H9 (cell line): ENCODE measurements around the gene PXN. TPM values are rescaled to one million over a fixed set of nuclear protein-coding genes. Genes with fewer than 3 reads are reported as not detected.
A peak's percentile ranks its signal among the peaks of the same experiment; 100 is the strongest.

Experiments
- DNase-seq: peaks from one replicate; pipeline ENCODE4 v3.0.0-alpha.2; 2017
- H2AFZ ChIP-seq: one replicate; pipeline ENCODE4 v1.6.1; 2013; ENCODE audit warnings: mild to moderate bottlenecking, low read length, control low read depth, moderate library complexity
- H2AK5ac ChIP-seq: 2 replicates; pipeline ENCODE4 v1.6.1; 2013; ENCODE audit warnings: low read length, control low read depth, mixed read lengths; ENCODE audit not compliant: insufficient read length
- H2BK120ac ChIP-seq: one replicate; pipeline ENCODE4 v1.6.1; 2013; ENCODE audit warnings: low read depth, mild to moderate bottlenecking, low read length, control low read depth, inconsistent platforms; ENCODE audit not compliant: poor library complexity, severe bottlenecking
- H2BK12ac ChIP-seq: 2 replicates; pipeline ENCODE4 v1.6.1; 2013; ENCODE audit warnings: low read length, control low read depth, mixed read lengths, low read depth; ENCODE audit not compliant: insufficient read length
- H2BK15ac ChIP-seq: 2 replicates; pipeline ENCODE4 v1.6.1; 2013; ENCODE audit warnings: low read depth, low read length, control low read depth
- H2BK20ac ChIP-seq: one replicate; pipeline ENCODE4 v1.6.1; 2013; ENCODE audit warnings: low read depth, mild to moderate bottlenecking, low read length, control low read depth, inconsistent platforms; ENCODE audit not compliant: poor library complexity, severe bottlenecking
- H2BK5ac ChIP-seq: 2 replicates; pipeline ENCODE4 v1.6.1; 2013; ENCODE audit warnings: low read length, control low read depth, mixed read lengths; ENCODE audit not compliant: insufficient read length
- H3K14ac ChIP-seq: 2 replicates; pipeline ENCODE4 v1.6.1; 2013; ENCODE audit warnings: low read length, control low read depth; ENCODE audit not compliant: insufficient read depth
- H3K18ac ChIP-seq: 2 replicates; pipeline ENCODE4 v1.6.1; 2013; ENCODE audit warnings: low read depth, mild to moderate bottlenecking, mixed read lengths, low read length, control low read depth; ENCODE audit not compliant: insufficient read length
- H3K23ac ChIP-seq: 2 replicates; pipeline ENCODE4 v1.6.1; 2013; ENCODE audit warnings: low read length, control low read depth, mixed read lengths, low read depth; ENCODE audit not compliant: insufficient read length
- H3K23me2 ChIP-seq: 2 replicates; pipeline ENCODE4 v1.6.1; 2013; ENCODE audit warnings: low read depth, mild to moderate bottlenecking, mixed read lengths, low read length, control low read depth; ENCODE audit not compliant: insufficient read length, poor library complexity, severe bottlenecking
- H3K27ac ChIP-seq: 2 replicates; pipeline ENCODE4 v1.5.1; 2013; ENCODE audit warnings: low read length, control low read depth, mixed read lengths, low read depth; ENCODE audit not compliant: insufficient read length
- H3K27me3 ChIP-seq: 2 replicates; pipeline ENCODE4 v1.6.1; 2013; ENCODE audit warnings: low read length, control low read depth, inconsistent platforms; ENCODE audit not compliant: insufficient read depth
- H3K4ac ChIP-seq: 2 replicates; pipeline ENCODE4 v1.6.1; 2013; ENCODE audit warnings: low read depth, mild to moderate bottlenecking, control low read depth, inconsistent platforms, low read length, moderate library complexity
- H3K4me1 ChIP-seq: 2 replicates; pipeline ENCODE4 v1.6.1; 2013; ENCODE audit warnings: low read length, control low read depth, inconsistent platforms; ENCODE audit not compliant: insufficient read depth
- H3K4me2 ChIP-seq: 2 replicates; pipeline ENCODE4 v1.6.1; 2013; ENCODE audit warnings: low read length, control low read depth, mixed read lengths; ENCODE audit not compliant: insufficient read length, insufficient read depth
- H3K56ac ChIP-seq: 2 replicates; pipeline ENCODE4 v1.6.1; 2013; ENCODE audit warnings: low read depth, mild to moderate bottlenecking, mixed read lengths, low read length, control low read depth; ENCODE audit not compliant: insufficient read length
- H3K79me1 ChIP-seq: 2 replicates; pipeline ENCODE4 v1.6.1; 2013; ENCODE audit warnings: low read depth, mild to moderate bottlenecking, moderate library complexity, low read length, control low read depth, inconsistent platforms; ENCODE audit not compliant: insufficient read depth, poor library complexity, severe bottlenecking
- H3K79me2 ChIP-seq: 2 replicates; pipeline ENCODE4 v1.6.1; 2013; ENCODE audit warnings: low read length, control low read depth, inconsistent platforms; ENCODE audit not compliant: insufficient read depth
- H3K9ac ChIP-seq: 2 replicates; pipeline ENCODE4 v1.6.1; 2013; ENCODE audit warnings: low read length, control low read depth, mixed read lengths; ENCODE audit not compliant: insufficient read length; ENCODE audit errors: extremely low read depth
- H3K9me3 ChIP-seq: one replicate; pipeline ENCODE4 v1.6.1; 2013; ENCODE audit warnings: low read depth, low read length, inconsistent platforms; ENCODE audit not compliant: control insufficient read depth
- H3T11ph ChIP-seq: one replicate; pipeline ENCODE4 v1.6.1; 2013; ENCODE audit warnings: mild to moderate bottlenecking, low read length, control low read depth, inconsistent platforms
- H4K20me1 ChIP-seq: one replicate; pipeline ENCODE4 v1.6.1; 2013; ENCODE audit not compliant: control insufficient read depth, insufficient read length, insufficient read depth
- H4K5ac ChIP-seq: 2 replicates; pipeline ENCODE4 v1.6.1; 2013; ENCODE audit warnings: low read depth, mild to moderate bottlenecking, mixed read lengths, low read length, control low read depth; ENCODE audit not compliant: insufficient read length
- H4K8ac ChIP-seq: replicated peaks from 2 replicates; pipeline ENCODE4 v1.6.1; 2013; ENCODE audit warnings: low read length, control low read depth, mixed read lengths, low read depth; ENCODE audit not compliant: insufficient read length
- H4K91ac ChIP-seq: 2 replicates; pipeline ENCODE4 v1.6.1; 2013; ENCODE audit warnings: low read depth, mild to moderate bottlenecking, moderate library complexity, mixed read lengths, low read length, control low read depth; ENCODE audit not compliant: insufficient read length
- H3K27ac Mint-ChIP-seq, 3 experiments: 2 replicates in 2 of 3; 3 replicates in 1 of 3; pipeline ENCODE4 v1.8.0; 2020 to 2021; ENCODE audit warnings: mixed read lengths in 3 of 3, mild to moderate bottlenecking in 1 of 3, moderate library complexity in 1 of 3
- H3K27me3 Mint-ChIP-seq: 2 replicates; pipeline ENCODE4 v1.8.0; 2021; ENCODE audit warnings: low read depth, mild to moderate bottlenecking, moderate library complexity, mixed read lengths
- H3K36me3 Mint-ChIP-seq, 3 experiments: 2 replicates in 2 of 3; 3 replicates in 1 of 3; pipeline ENCODE4 v1.8.0; 2020 to 2021; ENCODE audit warnings: low read depth in 3 of 3, mixed read lengths in 3 of 3; ENCODE audit not compliant: insufficient read depth in 1 of 3
- H3K4me1 Mint-ChIP-seq, 2 experiments: 2 replicates each; pipeline ENCODE4 v1.8.0; 2020; ENCODE audit warnings: mixed read lengths in 2 of 2
- H3K4me3 Mint-ChIP-seq, 2 experiments: 2 replicates in 1 of 2; 3 replicates in 1 of 2; pipeline ENCODE4 v1.8.0; 2020 to 2021; ENCODE audit warnings: mild to moderate bottlenecking in 2 of 2, mixed read lengths in 2 of 2, moderate library complexity in 1 of 2
- H3K9me3 Mint-ChIP-seq, 2 experiments: 2 replicates in 1 of 2; 3 replicates in 1 of 2; pipeline ENCODE4 v1.8.0; 2020; ENCODE audit warnings: mild to moderate bottlenecking in 2 of 2, mixed read lengths in 2 of 2, moderate library complexity in 1 of 2
- WGBS: extraction: QIAGEN DNeasy Blood & Tissue Kit; methylation state at CpG from one replicate; pipeline ENCODE4 v1.1.7; 2013; ENCODE audit warnings: missing lambda C conversion rate, low lambda C conversion rate, mixed read lengths; ENCODE audit not compliant: insufficient read length; ENCODE audit errors: extremely low coverage; 5-methylcytosine and 5-hydroxymethylcytosine counted together
- total RNA-seq: library from RNA; stranded (reverse); gene quantifications from 2 replicates; pipeline ENCODE4 v1.2.1, GENCODE V29; 2021
- TF ChIP-seq, protein P1 (sequence below): fragments of 200-600 bp; sonication (generic); conservative IDR thresholded peaks from 3 replicates; pipeline ENCODE4 v1.8.0; 2021; ENCODE audit warnings: antibody characterized with exemption, mild to moderate bottlenecking

Gene PXN
- total RNA-seq, 1 experiment from 2014 or later = 92.8 TPM

- H3K79me2 ChIP-seq = peaks cover 3% of the 10 kb centered on the region; the same call in 1 of the 2 replicates
- no peak overlapping the region for H3K4me2 ChIP-seq
These were observed 41.0 kb downstream of the PXN start for GRCh38 chr12:120224304-120225199.

More at GRCh38 chr12:120224304-120225199, 41.0 kb downstream of the PXN start:
- Histone ChIP-seq H3K27ac (no peak overlapping the region), H2BK120ac (no peak overlapping the region), H3T11ph (no peak overlapping the region), H2BK20ac (no peak overlapping the region), H4K5ac (no peak overlapping the region), H3K23ac (no peak overlapping the region), H4K8ac (no peak overlapping the region), H3K56ac (no peak overlapping the region), H3K18ac (no peak overlapping the region), H3K79me1 (no peaks in the 10 kb centered on the region), H2BK12ac (no peak overlapping the region), H4K91ac (no peak overlapping the region), H3K27me3 (no peaks in the 10 kb centered on the region; the same call in 1 of the 2 replicates), H2AFZ (no peak overlapping the region), H2AK5ac (no peak overlapping the region), H3K14ac (no peak overlapping the region), H3K9ac (no peak overlapping the region), H3K4me1 (peaks cover 4% of the 10 kb centered on the region), H3K9me3 (no peaks in the 10 kb centered on the region), H2BK5ac (no peak overlapping the region), H3K23me2 (no peaks in the 10 kb centered on the region), H3K4ac (no peak overlapping the region), H4K20me1 (no peaks in the 10 kb centered on the region), H2BK15ac (no peak overlapping the region)
- no peaks in the 10 kb centered on the region for H3K9me3 Mint-ChIP-seq
- H3K27me3 Mint-ChIP-seq = no peaks in the 10 kb centered on the region
- no CpG with 5 or more reads among the region's 25 CpGs for WGBS
- DNase-seq = no peak
- no peak overlapping the region for H3K4me3 Mint-ChIP-seq
- peaks cover 10 to 46% (median 43%) of the 10 kb centered on the region in 3 experiments; a peak in 6 of 7 replicates for H3K36me3 Mint-ChIP-seq
- TF ChIP-seq, protein P1, sequence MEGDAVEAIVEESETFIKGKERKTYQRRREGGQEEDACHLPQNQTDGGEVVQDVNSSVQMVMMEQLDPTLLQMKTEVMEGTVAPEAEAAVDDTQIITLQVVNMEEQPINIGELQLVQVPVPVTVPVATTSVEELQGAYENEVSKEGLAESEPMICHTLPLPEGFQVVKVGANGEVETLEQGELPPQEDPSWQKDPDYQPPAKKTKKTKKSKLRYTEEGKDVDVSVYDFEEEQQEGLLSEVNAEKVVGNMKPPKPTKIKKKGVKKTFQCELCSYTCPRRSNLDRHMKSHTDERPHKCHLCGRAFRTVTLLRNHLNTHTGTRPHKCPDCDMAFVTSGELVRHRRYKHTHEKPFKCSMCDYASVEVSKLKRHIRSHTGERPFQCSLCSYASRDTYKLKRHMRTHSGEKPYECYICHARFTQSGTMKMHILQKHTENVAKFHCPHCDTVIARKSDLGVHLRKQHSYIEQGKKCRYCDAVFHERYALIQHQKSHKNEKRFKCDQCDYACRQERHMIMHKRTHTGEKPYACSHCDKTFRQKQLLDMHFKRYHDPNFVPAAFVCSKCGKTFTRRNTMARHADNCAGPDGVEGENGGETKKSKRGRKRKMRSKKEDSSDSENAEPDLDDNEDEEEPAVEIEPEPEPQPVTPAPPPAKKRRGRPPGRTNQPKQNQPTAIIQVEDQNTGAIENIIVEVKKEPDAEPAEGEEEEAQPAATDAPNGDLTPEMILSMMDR = no peak
- H3K4me1 Mint-ChIP-seq = peaks cover 34 to 40% of the 10 kb centered on the region in 2 experiments
- peak overlapping the region in 1 of 3 experiments; percentile 85; a peak in 3 of 7 replicates for H3K27ac Mint-ChIP-seq
